ENCODE results near the gene PREPL. TPM values are rescaled to one million over a fixed set of nuclear protein-coding genes. Genes with fewer than 3 reads are reported as not detected.

The PREPL gene
- total RNA-seq, 1 experiment from 2014 or later, result 48.3 TPM

GRCh38 chr2:44286119-44286883 lies 75.0 kb downstream of the PREPL start:
- Histone ChIP-seq H3K4me3 (no peak overlapping the region), H3K36me3 (no peaks in the 10 kb centered on the region), H3K27me3 (no peaks in the 10 kb centered on the region), H3K9me3 (no peaks in the 10 kb centered on the region)
- no peak for DNase-seq

GRCh38 chr2:44285174-44285573 lies 76.1 kb downstream of the PREPL start:
- DNase-seq, result no peak
- Histone ChIP-seq H3K4me3 (no peak overlapping the region), H3K36me3 (no peaks in the 10 kb centered on the region), H3K9me3 (no peaks in the 10 kb centered on the region), H3K27me3 (no peaks in the 10 kb centered on the region)

GRCh38 chr2:44283116-44283666 lies 78.1 kb downstream of the PREPL start:
- no peaks in the 10 kb centered on the region for H3K9me3 ChIP-seq
- H3K27me3 ChIP-seq, result no peaks in the 10 kb centered on the region

GRCh38 chr2:44280869-44281268 lies 80.4 kb downstream of the PREPL start:
- no peaks in the 10 kb centered on the region for H3K9me3 ChIP-seq
- DNase-seq, result no peak
- no peaks in the 10 kb centered on the region for H3K36me3 ChIP-seq
- H3K27me3 ChIP-seq, result no peaks in the 10 kb centered on the region
- no peak overlapping the region for H3K4me3 ChIP-seq

More at GRCh38 chr2:44283116-44283666, 78.1 kb downstream of the PREPL start:
- DNase-seq, result no peak
- no peak overlapping the region for H3K4me3 ChIP-seq
- no peaks in the 10 kb centered on the region for H3K36me3 ChIP-seq

GRCh38 chr2:44277541-44277940 lies 83.8 kb downstream of the PREPL start:
- DNase-seq, result peak; percentile 21
- H3K4me3 ChIP-seq, result no peak overlapping the region
- H3K9me3 ChIP-seq, result no peaks in the 10 kb centered on the region
- H3K36me3 ChIP-seq, result no peaks in the 10 kb centered on the region
- H3K27me3 ChIP-seq, result no peaks in the 10 kb centered on the region

- H3K36me3 ChIP-seq, result no peaks in the 10 kb centered on the region
- no peak overlapping the region for H3K4me3 ChIP-seq
- no peak for DNase-seq
- no peaks in the 10 kb centered on the region for H3K9me3 ChIP-seq
- H3K27me3 ChIP-seq, result no peaks in the 10 kb centered on the region
These were observed 85.4 kb downstream of the PREPL start for GRCh38 chr2:44275927-44276303.

GRCh38 chr2:44273596-44273995 lies 87.7 kb downstream of the PREPL start:
- no peak for DNase-seq
- H3K27me3 ChIP-seq, result no peaks in the 10 kb centered on the region
- no peak overlapping the region for H3K4me3 ChIP-seq
- no peaks in the 10 kb centered on the region for H3K9me3 ChIP-seq
- no peaks in the 10 kb centered on the region for H3K36me3 ChIP-seq

- no peaks in the 10 kb centered on the region for H3K36me3 ChIP-seq
These were observed 88.2 kb downstream of the PREPL start for GRCh38 chr2:44273076-44273475.

GRCh38 chr2:44271296-44271695 lies 90.0 kb downstream of the PREPL start:
- DNase-seq, result no peak

More at GRCh38 chr2:44273076-44273475, 88.2 kb downstream of the PREPL start:
- Histone ChIP-seq H3K27me3 (no peaks in the 10 kb centered on the region), H3K9me3 (no peaks in the 10 kb centered on the region), H3K4me3 (no peak overlapping the region)
- DNase-seq, result no peak

GRCh38 chr2:44269831-44270230 lies 91.5 kb downstream of the PREPL start:
- no peaks in the 10 kb centered on the region for H3K27me3 ChIP-seq

More at GRCh38 chr2:44271296-44271695, 90.0 kb downstream of the PREPL start:
- no peaks in the 10 kb centered on the region for H3K36me3 ChIP-seq
- no peaks in the 10 kb centered on the region for H3K9me3 ChIP-seq
- no peaks in the 10 kb centered on the region for H3K27me3 ChIP-seq
- H3K4me3 ChIP-seq, result no peak overlapping the region

GRCh38 chr2:44267796-44268648 lies 93.3 kb downstream of the PREPL start:
- Histone ChIP-seq H3K36me3 (no peaks in the 10 kb centered on the region), H3K9me3 (no peaks in the 10 kb centered on the region), H3K4me3 (no peak overlapping the region), H3K27me3 (no peaks in the 10 kb centered on the region)
- DNase-seq, result peak; percentile 38

More at GRCh38 chr2:44269831-44270230, 91.5 kb downstream of the PREPL start:
- Histone ChIP-seq H3K4me3 (no peak overlapping the region), H3K36me3 (no peaks in the 10 kb centered on the region), H3K9me3 (no peaks in the 10 kb centered on the region)
- no peak for DNase-seq

Other genes with a start within 250 kb of the PREPL start
- 16.6 and 29.5 TPM in 2 replicates for gene PPM1B, start 192.6 kb downstream of the PREPL start, total RNA-seq (2014; rRNA removed; shearing (Covaris generic); ENCODE audit: low replicate concordance)
- not detected in 2 replicates for gene SLC3A1, start 86.0 kb downstream of the PREPL start, total RNA-seq (2014; rRNA removed; shearing (Covaris generic); ENCODE audit: low replicate concordance)
- 1.3 and 26.4 TPM in 2 replicates for gene CAMKMT, start 453 bp upstream of the PREPL start, total RNA-seq (2014; rRNA removed; shearing (Covaris generic); ENCODE audit: low replicate concordance)